Prostate gland (tissue), 2 donors: ENCODE measurements around the gene DNMT3L. TPM values are rescaled to one million over a fixed set of nuclear protein-coding genes. Genes with fewer than 3 reads are reported as not detected.

Experiments used
- DNase-seq: peaks from one replicate; pipeline ENCODE4 v3.0.0-alpha.2; 2019; ENCODE audit warnings: low spot score
- H3K27ac ChIP-seq, 2 donors: fragments of 200-600 bp; sonication (generic); 2 replicates each; pipeline ENCODE4 v1.5.1; 2017 to 2019
- H3K27me3 ChIP-seq: fragments of 200-600 bp; sonication (generic); replicated peaks from 2 replicates; pipeline ENCODE4 v1.5.1; 2019; ENCODE audit not compliant: insufficient read depth
- H3K36me3 ChIP-seq, 2 donors: fragments of 200-600 bp; sonication (generic); 1 replicate in 1 of 2; 2 replicates in 1 of 2; pipeline versions ENCODE4 v1.5.1 to v1.8.1; 2017 to 2019
- H3K4me1 ChIP-seq: fragments of 200-600 bp; sonication (generic); replicated peaks from 2 replicates; pipeline ENCODE4 v1.5.1; 2019
- H3K4me3 ChIP-seq, 2 donors: fragments of 200-600 bp; sonication (generic); 2 replicates each; pipeline ENCODE4 v1.5.1; 2017 to 2019
- H3K9me3 ChIP-seq: fragments of 200-600 bp; sonication (generic); 2 replicates; pipeline ENCODE4 v1.5.1; 2017
- CTCF ChIP-seq, 4 experiments: fragments of 200-600 bp in 2 of 4; fragments of 450-650 bp in 2 of 4; sonication (generic) in 2 of 4; IDR thresholded peaks; 1 replicate in 3 of 4; 2 replicates in 1 of 4; pipeline ENCODE4 v1.5.1; 2016 to 2019; ENCODE audit warnings: antibody characterized with exemption in 4 of 4, mild to moderate bottlenecking in 2 of 4, moderate library complexity in 2 of 4
- POLR2A ChIP-seq: fragments of 450-650 bp; IDR thresholded peaks from one replicate; pipeline ENCODE4 v1.6.1; 2016; ENCODE audit warnings: antibody characterized with exemption, mild to moderate bottlenecking
- POLR2AphosphoS5 ChIP-seq: sonication (generic); formaldehyde crosslinking; IDR thresholded peaks from one replicate; pipeline ENCODE4 v1.6.1; 2017; ENCODE audit warnings: antibody characterized with exemption
- WGBS: methylation state at CpG from one replicate; pipeline ENCODE4 v1.1.5; 2018; 5-methylcytosine and 5-hydroxymethylcytosine counted together
- intact Hi-C: fragments of 100-400 bp; cut with DNase I; formaldehyde crosslinking; loops from one replicate; pipeline ENCODE4 v1.14.2; 2022
- total RNA-seq, 2 donors: library from RNA; depleted of rRNA; stranded (reverse); fragments of >200 nt; gene quantifications; one replicate each; pipeline ENCODE4 v1.1.0, GENCODE V29; 2016

Gene DNMT3L
- total RNA-seq, 2 donors from 2014 or later, result not detected

GRCh38 chr21:44267655-44268142 is 6.0 kb upstream of the DNMT3L start:
- intact Hi-C loops, result no loop called here
- Histone ChIP-seq H3K27ac (no peak overlapping the region), H3K9me3 (no peaks in the 10 kb centered on the region), H3K36me3 (no peaks in the 10 kb centered on the region), H3K27me3 (no peaks in the 10 kb centered on the region), H3K4me3 (no peak overlapping the region), H3K4me1 (no peaks in the 10 kb centered on the region)
- WGBS, result 80% methylated on average over 19 of the region's 19 CpGs
- TF ChIP-seq POLR2AphosphoS5, result no peak
- peak in 2 of 4 experiments; percentile 8 to 16 for TF ChIP-seq CTCF (IDR thresholded peaks at IDR 0.05)
- DNase-seq, result no peak

- Histone ChIP-seq H3K27ac (no peak overlapping the region), H3K27me3 (no peaks in the 10 kb centered on the region), H3K36me3 (no peaks in the 10 kb centered on the region), H3K4me1 (no peaks in the 10 kb centered on the region), H3K9me3 (no peaks in the 10 kb centered on the region), H3K4me3 (no peak overlapping the region)
- intact Hi-C loops, result no loop called here
- WGBS, result 96% methylated on average over 16 of the region's 17 CpGs
- TF ChIP-seq POLR2A (no peak), CTCF (IDR thresholded peaks at IDR 0.05) (no peak), POLR2AphosphoS5 (no peak)
- no peak for DNase-seq
Observed at GRCh38 chr21:44265734-44266270, 4.1 kb upstream of the DNMT3L start.

GRCh38 chr21:44263768-44264167 is 2.1 kb upstream of the DNMT3L start:
- intact Hi-C loops, result no loop called here
- 65% methylated on average over 4 of the region's 4 CpGs for WGBS
- no peaks in the 10 kb centered on the region for H3K9me3 ChIP-seq

GRCh38 chr21:44263221-44263760 is 1.6 kb upstream of the DNMT3L start:
- Histone ChIP-seq H3K4me1 (no peaks in the 10 kb centered on the region), H3K4me3 (no peak overlapping the region), H3K36me3 (no peaks in the 10 kb centered on the region), H3K27me3 (no peaks in the 10 kb centered on the region), H3K27ac (no peak overlapping the region), H3K9me3 (no peaks in the 10 kb centered on the region)
- TF ChIP-seq CTCF (IDR thresholded peaks at IDR 0.05) (no peak), POLR2AphosphoS5 (no peak), POLR2A (no peak)
- WGBS, result 54% methylated on average over 16 of the region's 18 CpGs
- DNase-seq, result no peak
- intact Hi-C loops, result no loop called here

More at GRCh38 chr21:44263768-44264167, 2.1 kb upstream of the DNMT3L start:
- Histone ChIP-seq H3K36me3 (no peaks in the 10 kb centered on the region), H3K4me1 (no peaks in the 10 kb centered on the region), H3K4me3 (no peak overlapping the region), H3K27me3 (no peaks in the 10 kb centered on the region), H3K27ac (no peak overlapping the region)
- TF ChIP-seq POLR2AphosphoS5, result no peak
- no peak for TF ChIP-seq CTCF (IDR thresholded peaks at IDR 0.05)
- no peak for TF ChIP-seq POLR2A
- DNase-seq, result no peak
